ENCODE data around the gene MYO1A. TPM values are rescaled to one million over a fixed set of nuclear protein-coding genes. Genes with fewer than 3 reads are reported as not detected.
A peak's percentile ranks its signal among the peaks of the same experiment; 100 is the strongest.
"Not testable (repeated sequence)": the region's sequence is repeated elsewhere in the genome, so short reads cannot be mapped to it uniquely, and the experiment has no call there.

The MYO1A gene
- total RNA-seq, 1 donor from 2014 or later = not detected

- DNase-seq (ENCODE audit: low read depth) = no peak
Measured at GRCh38 chr12:56994231-56994746, 55.6 kb downstream of the MYO1A start.

GRCh38 chr12:56993346-56993745, 56.6 kb downstream of the MYO1A start:
- no peak for DNase-seq (ENCODE audit: low read depth)

GRCh38 chr12:56991319-56992246, 58.3 kb downstream of the MYO1A start:
- no peak for DNase-seq (ENCODE audit: low read depth)

GRCh38 chr12:56990648-56991318, 59.1 kb downstream of the MYO1A start:
- no peak for DNase-seq (ENCODE audit: low read depth)

- no peak for DNase-seq (ENCODE audit: low read depth)
Measured at GRCh38 chr12:56989861-56990610, 59.9 kb downstream of the MYO1A start.

GRCh38 chr12:56988207-56988739, 61.7 kb downstream of the MYO1A start:
- DNase-seq (ENCODE audit: low read depth) = no peak

GRCh38 chr12:56987551-56988053, 62.3 kb downstream of the MYO1A start:
- peak; percentile 42 for DNase-seq (ENCODE audit: low read depth)

- no peak for DNase-seq (ENCODE audit: low read depth)
Measured at GRCh38 chr12:56987011-56987410, 62.9 kb downstream of the MYO1A start.

GRCh38 chr12:56985714-56986113, 64.2 kb downstream of the MYO1A start:
- peak; percentile 72 for DNase-seq (ENCODE audit: low read depth)

- DNase-seq (ENCODE audit: low read depth) = no peak
Measured at GRCh38 chr12:56983386-56983785, 66.5 kb downstream of the MYO1A start.

GRCh38 chr12:56982578-56983236, 67.2 kb downstream of the MYO1A start:
- not testable (repeated sequence) for DNase-seq (ENCODE audit: low read depth)

GRCh38 chr12:56980941-56981530, 68.9 kb downstream of the MYO1A start:
- no peak for DNase-seq (ENCODE audit: low read depth)

- no peak for DNase-seq (ENCODE audit: low read depth)
Measured at GRCh38 chr12:56980268-56980667, 69.7 kb downstream of the MYO1A start.

GRCh38 chr12:56979628-56980027, 70.3 kb downstream of the MYO1A start:
- peak; percentile 31 for DNase-seq (ENCODE audit: low read depth)

Other genes starting within 250 kb of the MYO1A start
- not detected in 2 replicates for gene SDR9C7, start 115.7 kb downstream of the MYO1A start, total RNA-seq
- 0.15 TPM in 1 of 2 replicates, not detected in the other for gene RDH16, start 92.5 kb downstream of the MYO1A start, total RNA-seq
- gene ZBTB39, start 43.6 kb downstream of the MYO1A start, total RNA-seq = 3.0 and 7.3 TPM in 2 replicates
- gene TAC3, start 33.6 kb downstream of the MYO1A start, total RNA-seq = not detected in 2 replicates
- 5.2 and 7.8 TPM in 2 replicates for gene NEMP1, start 28.7 kb upstream of the MYO1A start, total RNA-seq
- 13.5 and 16.3 TPM in 2 replicates for gene NAB2, start 39.0 kb upstream of the MYO1A start, total RNA-seq
- gene STAT6, start 61.2 kb upstream of the MYO1A start, total RNA-seq = 105 and 131 TPM in 2 replicates
- 11.3 and 157 TPM in 2 replicates for gene LRP1, start 78.4 kb upstream of the MYO1A start, total RNA-seq
- not detected in 2 replicates for gene LRP1-AS, start 97.5 kb upstream of the MYO1A start, total RNA-seq
- gene NXPH4, start 166.7 kb upstream of the MYO1A start, total RNA-seq = 0.40 TPM in 1 of 2 replicates, not detected in the other
- 146 and 208 TPM in 2 replicates for gene SHMT2, start 179.6 kb upstream of the MYO1A start, total RNA-seq
- 1.2 TPM in 1 of 2 replicates, not detected in the other for gene STAC3, start 201.1 kb upstream of the MYO1A start, total RNA-seq

Data from renal cortical epithelial cell (primary cell).